Islet precursor cell (in vitro differentiated cells): Measurements from ENCODE around the gene SLC33A1.

Source experiments
- DNase-seq: peaks from one replicate; pipeline ENCODE4 v3.0.0-alpha.2; 2018

The SLC33A1 gene

DNA sequence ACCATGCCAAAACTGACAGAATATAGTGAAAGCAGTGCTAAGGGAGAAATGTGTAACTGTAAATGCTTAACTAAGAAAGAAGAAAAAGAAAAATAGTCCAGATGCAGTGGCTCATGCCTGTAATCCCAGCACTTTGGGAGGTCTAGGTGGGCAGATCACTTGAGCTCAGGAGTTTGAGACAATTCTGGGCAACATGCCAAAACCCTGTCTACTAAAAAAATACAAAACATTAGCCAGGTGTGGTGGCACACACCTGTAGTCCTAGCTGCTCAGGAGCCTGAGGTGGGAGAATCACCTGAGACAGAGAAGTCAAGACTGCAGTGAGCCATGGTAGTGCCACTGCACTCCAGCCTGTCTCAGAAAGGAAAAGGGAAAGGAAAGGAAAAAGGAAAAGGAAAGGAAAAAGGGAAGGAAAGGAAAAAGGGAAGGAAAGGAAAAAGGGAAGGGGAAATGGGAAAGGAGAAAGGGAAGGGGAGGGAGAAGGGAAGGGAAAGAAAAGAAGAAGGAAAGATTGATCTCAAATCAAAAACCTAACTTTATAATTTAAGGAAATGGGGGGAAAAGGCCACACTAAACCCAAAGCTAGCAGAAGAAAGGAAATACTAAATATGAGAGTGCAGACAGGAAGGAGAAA is 68.4 kb downstream of the SLC33A1 start:
- no peak for DNase-seq

DNA sequence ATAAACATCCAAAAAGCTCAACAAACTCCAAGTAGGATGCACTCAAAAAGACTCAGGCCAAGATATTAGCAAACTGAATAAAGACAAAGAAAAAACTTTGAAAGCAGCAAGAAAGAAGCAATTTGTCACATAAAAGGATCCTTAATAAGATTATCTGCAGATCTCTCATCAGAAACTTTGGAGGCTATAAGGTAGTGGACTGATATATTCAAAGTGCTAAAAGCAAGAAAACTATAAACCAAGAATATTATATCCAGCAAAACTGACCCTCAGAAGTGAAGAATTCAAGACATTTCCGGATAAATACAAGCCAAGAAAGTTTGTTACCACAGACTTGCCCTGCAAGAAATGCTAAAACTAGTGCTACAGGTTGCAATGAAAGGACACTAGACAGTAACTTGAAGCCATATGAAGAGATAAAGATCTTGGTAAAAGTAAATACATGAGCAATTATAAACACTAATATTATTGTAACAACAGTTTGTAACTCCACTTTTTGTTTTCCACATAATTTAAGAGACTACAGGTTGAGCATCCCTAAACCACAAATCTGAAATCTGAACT is 71.8 kb downstream of the SLC33A1 start:
- DNase-seq, result no peak

- no peak for DNase-seq
Measured at GRCh38 chr3:155780291-155780690, 73.9 kb downstream of the SLC33A1 start.

DNA sequence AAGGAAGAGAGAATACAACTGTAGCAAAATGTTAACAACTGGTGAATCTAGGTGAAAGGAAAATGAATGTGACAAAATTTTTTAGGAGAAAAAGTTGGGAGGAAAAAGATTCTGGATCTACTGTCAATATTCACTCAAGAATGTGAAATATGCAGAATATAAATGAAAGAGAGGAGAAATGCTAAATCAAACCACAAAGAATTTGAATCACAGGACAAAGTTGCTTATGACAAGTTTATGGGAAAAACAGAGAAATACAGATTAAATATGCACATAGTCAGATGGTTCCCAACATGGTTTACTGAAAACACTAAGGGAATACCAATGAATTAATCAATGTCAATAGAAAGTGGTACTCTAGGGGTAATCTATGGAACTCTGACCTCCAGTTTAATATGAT is 75.8 kb downstream of the SLC33A1 start:
- DNase-seq, result no peak

DNA sequence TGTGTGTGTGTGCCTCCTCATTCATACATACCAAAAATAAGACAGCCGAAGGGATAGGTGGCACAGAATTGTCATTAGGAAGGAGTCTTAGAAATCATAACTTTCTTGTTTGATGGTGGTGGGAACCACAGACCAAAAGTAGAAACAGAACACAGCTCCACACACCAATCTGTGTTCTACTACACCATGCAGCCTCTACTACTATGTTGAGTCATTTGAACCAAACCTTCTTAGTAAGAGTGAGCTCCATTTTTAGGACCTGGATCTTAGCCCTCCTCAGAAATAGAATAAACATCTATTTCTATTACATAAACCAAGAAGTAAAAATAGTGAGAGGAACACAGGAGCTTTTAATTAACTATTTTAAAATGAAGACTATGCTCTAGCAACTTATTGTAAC is 81.4 kb downstream of the SLC33A1 start:
- DNase-seq, result no peak

DNA sequence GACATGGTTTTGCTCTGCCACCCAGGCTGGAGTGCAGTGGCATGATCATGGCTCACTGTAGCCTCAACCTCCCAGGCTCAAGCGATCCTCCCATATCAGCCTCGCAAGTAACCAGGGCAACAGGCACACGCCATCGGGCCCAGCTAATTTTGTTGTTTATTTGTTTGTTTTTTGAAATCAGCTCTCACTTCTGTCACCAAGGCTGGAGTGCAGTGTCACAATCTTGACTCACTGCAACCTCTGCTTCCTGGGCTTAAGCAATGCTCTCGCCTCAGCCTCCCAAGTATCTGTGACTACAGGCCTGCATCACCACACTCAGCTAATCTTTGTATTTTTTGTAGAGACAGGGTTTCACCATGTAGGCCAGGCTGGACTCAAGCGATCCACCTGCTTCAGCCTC is 83.1 kb downstream of the SLC33A1 start:
- no peak for DNase-seq
